ENCODE data around the gene TOMM6.

- TF ChIP-seq HNF4G (IDR thresholded peaks at IDR 0.05): no peak
- TF ChIP-seq, protein P1, sequence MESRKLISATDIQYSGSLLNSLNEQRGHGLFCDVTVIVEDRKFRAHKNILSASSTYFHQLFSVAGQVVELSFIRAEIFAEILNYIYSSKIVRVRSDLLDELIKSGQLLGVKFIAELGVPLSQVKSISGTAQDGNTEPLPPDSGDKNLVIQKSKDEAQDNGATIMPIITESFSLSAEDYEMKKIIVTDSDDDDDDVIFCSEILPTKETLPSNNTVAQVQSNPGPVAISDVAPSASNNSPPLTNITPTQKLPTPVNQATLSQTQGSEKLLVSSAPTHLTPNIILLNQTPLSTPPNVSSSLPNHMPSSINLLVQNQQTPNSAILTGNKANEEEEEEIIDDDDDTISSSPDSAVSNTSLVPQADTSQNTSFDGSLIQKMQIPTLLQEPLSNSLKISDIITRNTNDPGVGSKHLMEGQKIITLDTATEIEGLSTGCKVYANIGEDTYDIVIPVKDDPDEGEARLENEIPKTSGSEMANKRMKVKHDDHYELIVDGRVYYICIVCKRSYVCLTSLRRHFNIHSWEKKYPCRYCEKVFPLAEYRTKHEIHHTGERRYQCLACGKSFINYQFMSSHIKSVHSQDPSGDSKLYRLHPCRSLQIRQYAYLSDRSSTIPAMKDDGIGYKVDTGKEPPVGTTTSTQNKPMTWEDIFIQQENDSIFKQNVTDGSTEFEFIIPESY (IDR thresholded peaks at IDR 0.05): no peak
- no peak for TF ChIP-seq REST (IDR thresholded peaks at IDR 0.05)
- no peak for TF ChIP-seq RAD21 (IDR thresholded peaks at IDR 0.05)
- TF ChIP-seq, protein P2, sequence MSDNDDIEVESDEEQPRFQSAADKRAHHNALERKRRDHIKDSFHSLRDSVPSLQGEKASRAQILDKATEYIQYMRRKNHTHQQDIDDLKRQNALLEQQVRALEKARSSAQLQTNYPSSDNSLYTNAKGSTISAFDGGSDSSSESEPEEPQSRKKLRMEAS (IDR thresholded peaks at IDR 0.05): no peak
Measured at GRCh38 chr6:41813956-41814355, 26.5 kb downstream of the TOMM6 start.
